Stimulated activated CD4-positive, alpha-beta T cell treated with anti-CD3 and anti-CD28 coated beads, Interleukin-12 subunit alpha, Interleukin-12 subunit beta, amount 100 ng/mL, for 24 hours (primary cell): ENCODE measurements around the gene KLC3.

Experiments used
- DNase-seq, 2 experiments: peaks; one replicate each; pipeline ENCODE4 v3.0.0-alpha.2; 2020; ENCODE audit warnings: low read depth in 2 of 2

Gene KLC3

DNA sequence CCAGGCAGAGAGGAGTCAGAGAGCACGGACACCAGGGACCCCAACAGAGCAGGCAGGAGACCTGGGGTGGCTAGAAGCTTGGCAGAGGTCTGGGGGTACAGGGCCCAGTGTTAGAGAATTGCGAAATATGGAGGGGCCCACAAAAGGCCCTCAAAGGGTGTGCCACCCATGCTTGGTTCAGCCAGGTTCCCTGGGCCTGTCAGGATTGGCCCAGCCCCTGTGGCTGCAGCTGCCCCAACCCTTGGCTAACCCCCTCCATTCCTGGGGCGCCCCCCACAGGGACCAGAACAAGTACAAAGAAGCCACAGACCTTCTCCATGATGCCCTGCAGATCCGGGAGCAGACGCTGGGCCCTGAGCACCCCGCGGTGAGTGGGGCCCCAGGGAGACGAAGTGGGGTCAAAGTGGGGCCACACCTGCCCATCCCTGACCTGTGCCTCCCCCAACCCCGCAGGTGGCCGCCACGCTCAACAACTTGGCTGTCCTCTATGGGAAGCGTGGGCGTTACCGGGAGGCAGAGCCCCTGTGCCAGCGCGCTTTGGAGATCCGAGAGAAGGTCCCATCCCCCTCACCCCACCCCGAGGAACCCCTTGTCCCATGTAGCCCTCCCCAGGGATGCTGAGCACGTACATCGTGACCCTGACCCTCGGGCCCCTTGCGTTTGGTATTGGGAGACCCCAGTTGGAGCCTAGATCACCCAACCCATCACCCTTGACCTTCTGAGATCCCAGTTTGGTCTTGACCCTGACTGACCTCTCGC lies 8.0 kb downstream of the KLC3 start:
- no peak for DNase-seq

DNA sequence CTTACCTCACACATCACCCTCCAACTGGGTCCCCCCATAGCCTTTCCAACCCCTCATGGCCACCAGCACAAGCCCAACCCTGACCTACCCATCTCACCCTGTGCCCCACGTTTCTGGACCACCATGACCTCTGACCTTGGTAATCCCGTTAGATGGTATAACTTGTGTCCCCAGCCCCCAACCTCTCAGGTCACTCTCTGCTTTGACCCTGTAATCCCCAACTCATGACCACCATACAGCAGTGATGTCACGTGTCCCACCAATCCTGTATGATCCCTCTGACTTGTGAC lies 8.5 kb downstream of the KLC3 start:
- no peak for DNase-seq

DNA sequence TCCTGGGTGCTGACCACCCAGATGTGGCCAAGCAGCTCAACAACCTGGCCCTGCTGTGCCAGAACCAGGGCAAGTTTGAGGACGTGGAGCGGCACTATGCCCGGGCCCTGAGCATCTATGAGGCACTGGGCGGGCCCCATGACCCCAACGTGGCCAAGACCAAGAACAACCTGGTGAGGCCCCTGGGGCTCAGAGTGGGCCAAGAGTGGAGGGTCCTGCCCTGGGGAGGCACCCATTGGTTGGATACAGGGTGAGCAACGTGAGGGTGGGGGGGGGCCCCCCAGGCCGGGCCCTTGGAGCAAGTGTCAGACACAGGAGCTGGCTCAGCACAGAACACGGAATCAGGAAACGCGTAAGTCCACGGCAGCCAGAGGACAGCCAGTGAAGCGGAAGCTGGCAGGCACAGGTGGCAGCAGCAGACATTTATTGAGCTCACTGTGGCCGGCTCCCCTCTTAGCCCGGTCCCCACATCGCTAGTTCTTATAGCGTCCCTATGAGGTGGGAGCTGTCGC lies 8.9 kb downstream of the KLC3 start:
- no peak for DNase-seq

DNA sequence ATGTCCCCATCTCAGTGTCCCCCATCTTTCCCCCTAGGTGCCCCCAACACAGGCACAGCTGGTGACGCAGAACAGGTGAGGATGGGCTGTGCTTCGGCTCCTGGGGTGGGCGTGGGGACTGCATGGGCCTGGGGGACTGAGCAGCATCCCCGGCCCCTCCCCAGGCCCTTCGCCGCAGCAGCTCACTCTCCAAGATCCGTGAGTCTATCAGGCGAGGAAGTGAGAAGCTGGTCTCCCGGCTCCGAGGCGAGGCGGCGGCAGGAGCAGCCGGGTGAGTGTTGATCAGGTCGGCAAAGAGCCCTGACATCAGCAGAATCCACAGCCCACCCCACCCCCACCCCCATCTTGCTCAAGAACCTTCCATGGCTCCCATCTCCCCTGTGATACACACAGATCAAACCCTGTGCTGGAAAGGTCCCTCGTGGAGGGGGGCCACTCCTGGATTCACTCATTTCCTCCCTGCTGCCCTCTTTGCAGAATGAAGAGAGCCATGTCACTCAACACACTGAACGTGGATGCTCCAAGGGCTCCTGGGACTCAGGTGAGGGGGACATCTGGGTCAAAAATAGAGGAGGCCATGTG lies 10.0 kb downstream of the KLC3 start:
- DNase-seq = no peak

DNA sequence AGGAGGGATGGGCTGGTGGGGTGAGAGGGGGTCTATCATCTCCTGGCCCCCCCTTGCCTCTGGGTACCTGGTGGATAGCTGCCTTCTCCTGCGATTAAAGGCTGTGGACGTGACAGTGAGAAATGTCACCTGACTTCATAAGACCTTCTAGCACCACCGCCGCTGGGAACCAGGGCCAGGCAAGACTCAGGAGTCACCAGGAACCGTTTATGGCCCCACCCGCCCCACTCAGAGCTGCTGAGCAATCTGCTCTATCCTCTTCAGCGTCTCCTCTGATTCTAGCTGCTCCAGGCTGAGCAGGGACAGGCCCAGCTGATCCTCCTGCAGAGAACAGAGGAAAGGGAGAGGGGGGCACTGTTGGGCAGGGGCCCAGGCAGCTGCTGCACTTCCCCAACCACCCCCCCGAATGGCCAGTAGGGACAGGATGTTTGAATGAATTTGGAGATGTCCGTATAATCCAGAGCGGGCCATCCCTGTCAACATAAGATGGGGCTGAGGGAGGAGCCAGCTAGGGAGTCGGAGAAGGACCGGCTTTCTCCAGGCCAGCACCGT lies 10.9 kb downstream of the KLC3 start:
- DNase-seq = no peak

DNA sequence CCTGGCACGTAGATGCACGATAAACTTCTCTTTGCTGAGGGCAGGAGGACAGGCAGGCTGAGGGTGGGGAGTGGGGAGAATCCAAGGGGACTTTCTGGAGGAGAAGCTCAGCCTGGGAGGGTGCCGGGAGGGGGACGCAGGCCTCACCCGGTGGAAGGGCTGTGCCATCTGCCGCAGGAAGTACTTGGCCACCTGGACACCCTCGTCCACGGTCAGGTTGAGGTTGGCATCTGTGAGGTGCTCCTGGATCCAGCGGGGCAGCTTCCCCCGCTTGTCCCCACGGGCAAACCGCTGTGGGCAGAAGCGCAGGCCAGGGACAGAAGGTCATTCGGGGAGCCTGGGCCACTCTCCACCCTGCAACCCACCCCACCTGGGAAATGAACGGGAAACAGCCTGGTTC lies 11.5 kb downstream of the KLC3 start:
- no peak for DNase-seq

DNA sequence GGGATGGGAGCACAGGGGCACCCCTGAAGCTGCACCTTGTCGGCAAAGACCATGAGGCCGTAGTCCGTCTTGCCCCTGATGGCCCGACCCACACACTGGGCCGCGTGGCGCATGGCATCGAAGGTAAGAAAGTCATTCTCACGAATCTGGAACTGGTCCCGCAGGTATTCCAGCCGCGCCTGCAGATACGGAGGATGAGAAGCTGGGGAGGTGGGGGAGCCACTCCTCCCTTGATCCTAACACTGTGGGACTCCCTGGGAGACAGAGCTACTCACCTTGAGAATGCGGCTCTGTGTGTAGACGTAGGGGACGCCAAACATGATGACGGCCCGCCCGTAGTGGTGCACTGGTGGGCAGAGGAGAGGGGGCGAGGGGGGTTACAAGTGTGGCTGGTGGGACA lies 11.9 kb downstream of the KLC3 start:
- no peak for DNase-seq

DNA sequence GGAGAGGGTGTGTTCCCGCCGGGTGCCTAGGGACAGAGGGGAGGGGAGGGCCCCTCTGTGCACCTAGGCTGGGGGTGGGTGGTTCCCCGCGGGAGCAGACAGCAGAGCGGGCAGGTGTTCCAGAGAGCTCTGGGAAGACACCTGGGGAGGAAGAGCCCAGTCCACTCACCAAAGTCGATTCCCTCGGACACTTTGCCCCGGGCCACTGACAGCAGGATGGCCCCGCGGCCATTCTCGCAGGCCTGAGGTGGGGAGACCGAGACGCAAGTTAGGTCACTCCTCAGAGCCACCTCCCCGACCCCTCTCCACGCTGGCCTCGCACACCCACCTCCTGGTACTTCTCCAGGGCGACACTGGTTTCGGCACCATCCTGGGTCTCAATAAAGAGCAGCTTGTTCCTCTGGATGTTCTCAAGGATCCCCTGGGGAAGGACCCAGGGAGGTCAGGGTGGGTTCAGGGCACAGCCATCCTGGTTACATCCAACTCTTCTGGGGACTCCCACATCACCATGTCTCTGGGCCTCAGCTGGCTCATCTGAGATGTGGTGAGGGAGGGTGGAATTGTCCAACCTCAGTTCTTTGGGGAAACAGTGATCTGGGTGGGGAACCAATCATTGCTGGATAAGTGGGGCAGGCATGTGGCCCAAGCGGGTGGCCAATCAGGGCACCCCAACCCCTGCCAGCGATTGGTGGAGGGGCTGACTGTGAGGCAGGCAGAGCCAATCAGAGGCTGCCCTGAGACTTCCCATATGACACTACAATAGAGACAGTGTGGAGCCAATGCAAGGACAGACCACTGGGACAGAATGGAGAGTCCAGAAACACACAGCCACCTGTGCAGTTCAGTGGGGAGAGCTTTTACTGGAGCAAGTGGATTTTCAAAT lies 12.6 kb downstream of the KLC3 start:
- no peak for DNase-seq

DNA sequence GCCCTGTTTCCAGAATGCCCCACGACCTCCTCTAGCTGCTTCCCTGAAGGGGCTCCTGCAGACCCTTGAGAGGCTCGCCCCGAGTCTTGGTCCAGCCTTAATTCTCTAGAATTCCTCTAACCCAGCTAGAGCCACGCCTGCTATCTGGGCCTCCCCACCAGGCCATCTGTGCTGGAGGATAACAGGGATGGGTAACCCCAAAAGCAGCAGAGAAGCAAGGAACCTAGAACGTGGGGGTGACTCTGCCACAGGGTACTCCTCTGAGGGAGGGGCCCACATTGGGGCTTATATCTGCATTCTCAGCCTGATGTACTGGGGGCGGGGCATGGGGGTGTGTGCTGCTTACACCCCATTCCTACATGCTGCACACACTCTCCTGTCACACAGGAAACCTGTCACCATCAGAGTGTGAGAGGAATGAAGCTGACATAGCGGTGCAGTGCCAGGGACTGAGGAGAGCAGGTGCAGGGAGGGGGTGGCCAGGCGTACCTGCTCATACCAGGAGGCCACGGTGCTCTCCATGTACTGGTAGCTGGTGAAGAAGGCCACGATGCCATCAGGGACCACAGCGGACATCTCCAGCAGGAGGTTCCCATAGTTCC lies 13.8 kb downstream of the KLC3 start:
- no peak for DNase-seq

DNA sequence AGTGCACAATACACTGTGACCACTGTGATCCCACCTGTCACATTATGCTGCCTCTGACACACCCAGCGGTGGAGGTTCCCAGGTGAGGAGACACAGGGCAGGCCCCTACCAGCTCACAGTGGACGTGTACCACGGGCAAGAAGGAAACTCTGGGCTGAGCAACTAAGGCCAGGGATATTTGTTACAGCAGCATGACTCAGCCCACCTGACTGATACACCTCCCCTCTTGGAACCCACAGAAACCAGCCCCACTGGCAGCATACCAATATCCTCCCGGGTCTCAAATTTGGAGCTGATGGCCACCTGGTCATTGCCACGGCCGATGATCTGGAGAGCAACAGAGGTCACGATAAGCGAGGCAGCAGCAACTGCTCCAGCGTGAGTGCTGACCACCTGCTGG lies 14.9 kb downstream of the KLC3 start:
- DNase-seq = no peak

DNA sequence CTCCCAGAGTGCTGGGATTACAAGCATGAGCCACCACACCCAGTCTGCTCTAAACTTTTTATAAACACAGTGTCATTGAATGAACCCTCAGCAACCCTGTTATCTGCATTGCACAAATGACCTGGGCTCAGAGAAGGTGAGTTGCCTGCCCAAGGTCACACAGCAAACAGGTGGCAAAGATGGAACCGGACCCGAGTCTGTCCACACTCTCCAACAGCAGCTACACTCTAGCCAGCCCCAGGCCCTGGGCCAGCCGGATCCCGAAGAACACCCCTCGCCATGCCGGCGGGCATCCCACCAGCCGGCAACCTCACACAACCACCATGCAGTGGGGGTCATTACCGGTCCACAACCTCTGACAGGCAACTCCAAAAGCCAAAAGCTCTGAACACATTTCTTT lies 15.4 kb downstream of the KLC3 start:
- no peak for DNase-seq

DNA sequence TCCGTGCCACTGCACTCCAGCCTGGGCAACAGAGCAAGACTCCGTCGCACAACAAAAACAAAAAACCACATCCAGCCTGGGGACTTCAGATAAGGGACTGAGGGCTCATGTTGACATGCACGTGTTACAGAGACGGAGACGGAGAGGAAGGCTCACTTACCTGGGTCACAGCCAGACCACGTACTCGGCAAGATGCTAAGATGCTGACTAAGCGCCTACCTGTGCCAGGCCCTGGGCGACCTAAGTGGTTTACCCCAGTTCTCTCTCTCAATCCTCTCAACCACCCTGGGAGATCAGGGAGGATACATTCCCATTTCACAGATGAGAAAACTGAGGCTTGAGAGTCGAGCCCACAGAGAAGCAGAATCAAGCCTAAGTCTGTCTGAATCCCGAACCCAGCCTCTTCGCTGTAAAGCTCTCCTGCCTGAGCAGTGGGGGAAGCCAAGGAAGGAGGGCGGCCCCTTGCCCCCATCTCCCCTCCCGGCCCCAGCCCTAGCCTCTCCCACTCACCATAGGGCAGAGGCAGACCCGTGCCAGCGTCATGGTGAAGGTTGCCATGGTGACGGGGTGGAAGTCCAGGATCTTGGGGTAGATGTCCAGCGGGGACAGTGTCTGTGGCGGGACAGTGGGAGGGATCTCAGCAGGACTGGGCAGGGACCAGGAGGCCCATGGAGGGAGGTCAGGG lies 16.4 kb downstream of the KLC3 start:
- no peak for DNase-seq

DNA sequence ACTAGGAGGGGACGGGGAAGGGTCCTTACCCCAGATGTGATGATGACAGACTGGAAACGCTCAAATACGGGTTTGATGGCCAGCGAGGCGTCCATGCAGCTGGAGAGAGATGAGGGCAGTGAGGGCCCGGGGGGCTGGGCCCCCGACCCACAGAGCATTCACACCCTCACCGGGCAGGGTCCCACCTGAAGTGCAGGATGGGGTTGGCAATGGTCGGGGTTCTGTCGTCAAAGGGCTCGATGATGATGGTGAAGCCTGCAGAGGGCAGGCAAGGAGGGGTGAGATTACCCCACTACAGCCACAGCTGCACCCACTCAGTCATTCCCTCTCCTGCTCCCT lies 16.9 kb downstream of the KLC3 start:
- no peak for DNase-seq

DNA sequence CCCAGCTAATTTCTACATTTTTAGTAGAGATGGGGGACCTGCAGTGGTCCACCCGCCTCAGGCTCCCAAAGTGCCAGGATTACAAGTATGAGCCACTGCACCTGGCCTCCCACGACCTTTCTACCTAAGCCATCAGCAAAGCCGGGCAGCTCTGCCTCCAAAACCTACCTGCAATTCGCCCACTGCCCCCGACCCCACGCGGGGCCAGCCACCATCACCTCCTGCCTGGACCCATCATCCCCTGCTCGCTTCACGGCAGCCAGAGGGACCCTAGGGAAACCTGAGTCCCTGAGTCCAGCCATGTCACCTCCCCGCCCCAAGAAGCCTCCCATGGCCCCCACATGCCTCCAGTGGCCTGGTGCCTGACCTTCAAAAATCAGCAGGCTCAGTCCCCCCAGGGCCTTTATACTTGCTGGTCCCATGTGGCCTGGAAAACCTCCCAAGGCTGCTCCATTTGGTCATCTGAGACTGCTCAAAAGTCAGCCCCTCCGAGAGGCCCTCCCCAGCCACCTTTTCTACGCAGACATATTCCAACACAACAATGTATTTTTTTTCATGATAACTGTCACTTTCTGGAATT lies 17.8 kb downstream of the KLC3 start:
- DNase-seq = no peak

DNA sequence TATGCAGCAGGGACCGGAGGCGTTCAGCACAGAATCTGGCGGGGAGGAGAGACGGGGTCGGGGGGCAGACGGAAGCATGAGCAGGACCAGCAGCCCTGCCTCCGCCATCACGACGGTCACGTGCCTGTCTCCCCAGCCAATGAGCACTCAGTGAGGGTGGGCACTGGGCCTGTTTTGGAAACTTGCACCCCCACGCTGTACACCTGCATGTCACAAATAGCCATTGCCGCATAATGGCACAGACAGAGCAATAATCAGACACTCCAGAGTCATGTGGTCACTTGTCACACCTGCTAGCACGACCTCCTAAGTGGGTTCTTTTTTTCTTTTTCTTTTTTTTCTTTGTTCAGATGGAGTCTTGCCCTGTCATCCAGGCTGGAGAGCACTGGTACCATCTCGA lies 21.1 kb downstream of the KLC3 start:
- no peak for DNase-seq

DNA sequence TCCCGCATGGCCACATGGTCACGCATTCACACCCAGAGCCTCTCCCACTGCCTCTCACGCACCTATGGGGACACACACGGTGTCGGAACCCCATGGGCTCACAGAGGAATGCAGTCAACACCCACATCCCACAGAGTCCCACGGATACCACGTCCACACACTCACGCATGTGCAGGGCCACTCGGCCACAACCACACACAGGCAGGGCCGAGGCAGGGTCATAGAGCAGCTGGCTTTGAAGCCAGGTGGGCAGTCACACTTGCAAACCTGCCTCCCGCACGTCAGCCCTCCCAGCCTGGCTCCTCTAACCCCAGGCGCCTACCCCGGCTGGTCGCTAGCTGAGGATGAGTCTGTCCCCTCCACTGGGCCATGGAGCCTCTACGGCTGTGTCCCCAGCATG lies 21.7 kb downstream of the KLC3 start:
- no peak for DNase-seq

DNA sequence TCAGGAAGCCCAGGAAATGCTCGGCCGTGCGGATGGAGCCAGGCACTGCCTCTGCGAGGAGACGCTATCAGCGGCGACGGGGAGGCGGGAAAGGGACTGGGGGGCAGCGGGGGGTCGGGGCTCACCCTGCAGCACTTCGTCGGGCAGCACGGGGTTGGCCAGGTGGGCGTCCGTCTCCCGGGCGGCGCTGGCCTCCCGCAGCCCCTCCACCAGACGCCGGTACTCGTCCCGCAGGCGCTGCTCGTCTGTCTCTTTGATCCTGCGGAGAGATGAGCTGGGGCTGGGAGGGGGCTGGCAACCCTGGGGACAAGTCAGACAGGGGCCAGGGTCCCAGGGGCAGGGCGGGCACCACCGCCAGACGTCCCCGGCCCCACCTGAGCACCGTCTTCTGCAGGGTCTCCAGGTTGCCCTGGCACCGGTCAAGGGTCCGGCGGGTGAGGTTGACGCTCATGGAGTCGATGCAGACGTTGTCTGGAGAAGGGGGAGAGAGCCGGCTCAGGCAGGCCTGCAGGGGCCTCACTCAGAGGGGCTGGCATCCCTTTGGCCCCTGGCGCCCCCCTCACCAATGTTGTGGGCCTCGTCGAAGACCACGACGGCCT lies 23.4 kb downstream of the KLC3 start:
- no peak for DNase-seq

DNA sequence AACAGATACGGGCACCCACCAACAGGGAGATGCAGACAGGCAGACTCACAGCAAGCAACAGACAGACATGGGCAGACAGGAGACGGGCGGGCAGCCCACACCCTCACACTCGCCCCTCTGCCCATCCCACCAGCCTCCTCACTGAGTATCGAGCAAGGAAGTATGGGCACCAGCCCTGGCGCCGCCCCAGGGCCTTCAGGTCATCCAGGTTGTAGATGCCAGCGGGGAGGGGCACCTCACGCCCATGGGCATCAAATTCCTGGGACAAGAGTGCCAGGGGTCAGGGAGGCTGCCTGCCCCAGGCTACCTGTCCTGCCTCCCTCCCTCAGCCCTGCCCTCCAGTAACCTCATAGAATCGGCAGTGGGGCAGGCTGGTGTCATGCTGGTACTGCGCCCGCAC lies 24.1 kb downstream of the KLC3 start:
- no peak for DNase-seq

DNA sequence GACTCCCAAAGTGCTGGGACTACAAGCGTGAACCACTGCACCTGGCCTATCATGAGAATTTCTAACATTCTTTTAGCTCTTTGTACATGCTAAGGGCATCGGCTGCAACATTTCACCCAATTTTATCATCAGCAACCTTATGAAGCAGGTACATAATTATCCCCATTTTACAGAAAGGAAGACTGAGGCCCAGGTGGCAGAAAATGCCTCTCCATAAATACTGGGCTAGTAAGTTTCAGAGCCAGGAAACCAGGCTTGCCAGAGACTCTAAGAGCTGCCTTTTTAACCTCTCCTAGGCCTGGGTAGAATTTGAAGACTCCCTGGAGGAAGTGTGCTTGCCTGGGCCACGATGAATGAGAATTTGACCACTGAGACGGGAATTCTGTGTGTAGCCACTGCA lies 27.6 kb downstream of the KLC3 start:
- no peak for DNase-seq

DNA sequence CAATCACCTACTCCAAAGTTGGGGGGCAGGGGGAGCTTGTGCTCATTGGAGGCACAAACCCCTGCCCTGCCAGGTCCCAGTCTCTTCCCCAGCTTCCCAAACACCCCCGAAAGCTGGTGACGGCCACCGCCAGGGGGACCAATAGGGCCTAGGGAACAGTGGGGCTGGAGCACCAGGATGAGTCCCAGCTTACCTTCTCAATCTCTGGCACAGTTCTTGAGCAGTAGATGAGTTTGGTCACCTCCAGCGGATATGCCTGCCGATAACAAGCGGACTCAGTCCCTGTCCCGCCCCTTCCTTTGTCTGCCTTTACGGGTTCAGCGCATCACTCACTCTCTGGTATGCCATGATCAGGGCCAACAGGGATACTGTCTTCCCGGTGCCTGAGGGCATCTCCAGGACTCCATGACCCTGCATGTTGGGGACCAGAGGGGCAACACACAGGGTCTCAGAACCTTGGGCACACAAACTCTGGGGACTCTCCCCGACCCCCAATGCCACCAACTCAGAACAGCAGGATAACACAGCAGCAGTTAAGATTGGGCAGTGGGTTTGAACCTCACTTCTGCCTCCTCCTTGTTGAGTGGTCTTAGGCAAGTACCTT lies 28.3 kb downstream of the KLC3 start:
- no peak for DNase-seq
